DMS114 treated with DMSO at 0.1 percent for 48 hours (cell line): Measurements from ENCODE around the gene SLCO1B1.

Experiments used
- DNase-seq: peaks from one replicate; lab custom pipeline; 2025; ENCODE audit not compliant: unreplicated experiment; lab: John Stamatoyannopoulos, UW

SLCO1B1 gene

DNA sequence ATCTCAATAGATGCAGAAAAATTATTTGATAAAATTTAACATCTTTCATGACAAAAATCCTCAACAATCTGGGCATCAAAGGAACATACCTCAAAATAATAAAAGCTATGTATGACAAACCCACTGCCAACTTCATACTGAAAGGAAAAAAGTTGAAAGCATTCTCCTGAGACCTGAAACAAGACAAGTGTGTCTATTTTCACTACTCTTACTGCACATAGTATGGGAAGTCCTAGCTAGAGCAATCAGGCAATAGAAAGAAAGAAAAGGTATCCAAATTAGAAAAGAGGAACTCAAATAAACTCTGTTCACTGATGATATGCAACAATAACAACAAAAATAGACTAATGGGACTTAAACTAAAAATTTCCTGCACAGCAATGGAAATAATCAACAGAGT is 90.1 kb downstream of the SLCO1B1 start:
- DNase-seq = no peak

DNA sequence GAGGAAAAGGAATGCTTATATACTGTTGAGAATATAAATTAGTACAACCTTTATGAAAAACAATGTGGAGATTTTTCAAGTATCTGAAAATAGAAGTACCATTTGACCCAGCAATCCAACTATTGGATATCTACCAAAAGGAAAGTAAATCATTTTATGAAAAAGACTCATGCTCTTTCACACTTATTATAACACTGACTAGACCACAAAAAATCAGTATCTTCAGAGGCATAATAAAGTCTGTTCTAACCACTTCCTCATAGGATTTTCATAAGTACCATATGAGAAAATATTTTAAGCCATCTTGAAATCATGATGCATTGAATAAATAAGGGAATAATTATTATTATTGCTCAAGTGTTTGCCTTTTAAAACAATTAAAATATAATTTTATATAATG is 90.8 kb downstream of the SLCO1B1 start:
- DNase-seq = no peak

DNA sequence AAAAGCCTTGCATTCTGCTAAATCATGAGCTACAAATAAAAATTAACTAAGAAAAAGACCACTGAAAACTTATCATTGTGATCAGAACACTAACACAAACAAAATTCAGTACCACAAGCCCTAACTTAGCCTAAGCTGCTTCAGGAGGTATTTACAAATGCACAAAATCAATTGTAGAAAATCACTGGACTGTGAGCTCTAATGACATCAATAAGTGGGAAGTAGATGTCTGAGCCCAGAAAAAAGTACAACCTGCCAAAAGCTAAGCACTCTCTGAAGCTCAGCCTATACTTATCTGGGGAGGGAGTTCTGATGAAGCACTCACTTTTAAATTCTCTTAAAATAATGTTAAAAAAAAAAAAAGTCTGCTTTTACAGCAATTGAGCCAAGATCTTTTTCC is 92.9 kb downstream of the SLCO1B1 start:
- no peak for DNase-seq

GRCh38 chr12:21234395-21234794 is 103.4 kb downstream of the SLCO1B1 start:
- DNase-seq = no peak

GRCh38 chr12:21239866-21240265 is 108.9 kb downstream of the SLCO1B1 start:
- no peak for DNase-seq

- peak; percentile 26 for DNase-seq
Observed at GRCh38 chr12:21248679-21249078, 117.7 kb downstream of the SLCO1B1 start.

- no peak for DNase-seq
Observed at GRCh38 chr12:21252070-21252469, 121.1 kb downstream of the SLCO1B1 start.

GRCh38 chr12:21257172-21257571 is 126.2 kb downstream of the SLCO1B1 start:
- DNase-seq = no peak

- no peak for DNase-seq
Observed at GRCh38 chr12:21264232-21264631, 133.2 kb downstream of the SLCO1B1 start.

GRCh38 chr12:21265932-21266331 is 134.9 kb downstream of the SLCO1B1 start:
- DNase-seq = no peak

GRCh38 chr12:21276826-21277225 is 145.8 kb downstream of the SLCO1B1 start:
- no peak for DNase-seq
